ENCODE data around the gene CASQ2. TPM values are rescaled to one million over a fixed set of nuclear protein-coding genes. Genes with fewer than 3 reads are reported as not detected.

Gene CASQ2
- polyA plus RNA-seq, 1 donor from 2014 or later, result not detected

DNA sequence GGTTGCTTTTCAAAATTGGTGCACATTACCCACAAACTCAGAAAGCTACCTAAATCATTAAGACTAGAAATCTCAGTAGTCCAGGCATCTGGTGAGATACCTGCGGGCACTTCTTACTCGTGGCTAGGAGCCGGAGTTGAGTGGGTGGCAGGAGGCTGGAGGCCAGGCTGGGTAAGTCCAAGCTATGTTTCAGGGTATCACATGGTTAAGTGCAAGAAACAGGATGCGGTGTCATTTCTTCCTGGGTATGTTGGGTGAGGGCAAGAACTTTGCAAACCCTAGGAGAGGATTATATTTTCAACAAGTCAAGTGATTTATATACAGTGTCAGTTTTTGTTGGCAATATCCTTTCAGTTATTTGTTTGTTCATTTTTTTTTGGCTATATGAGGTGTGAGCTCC, 85.7 kb downstream of the CASQ2 start:
- Histone ChIP-seq H3K27ac (ENCODE audit: low read length) (no peak overlapping the region), H3K36me3 (ENCODE audit: insufficient read depth, low read length) (no peaks in the 10 kb centered on the region), H3K4me3 (ENCODE audit: low read length) (no peak overlapping the region), H3K4me2 (ENCODE audit: low read length) (no peak overlapping the region), H3K79me2 (replicated peaks; ENCODE audit: insufficient read depth, low read length) (no peaks in the 10 kb centered on the region), H4K20me1 (ENCODE audit: insufficient read depth) (no peaks in the 10 kb centered on the region), H3K9me2 (ENCODE audit: insufficient read depth, low read length) (no peaks in the 10 kb centered on the region), H3K9me3 (ENCODE audit: low read length) (no peaks in the 10 kb centered on the region), H3F3A (ENCODE audit: insufficient read depth, low read length, poor library complexity, severe bottlenecking) (no peaks in the 10 kb centered on the region), H3K27me3 (ENCODE audit: insufficient read depth, low read depth, low read length) (no peaks in the 10 kb centered on the region), H2AFZ (ENCODE audit: low read depth, low read length) (no peak overlapping the region), H3K9ac (ENCODE audit: low read length) (no peak overlapping the region)
- TF ChIP-seq POLR2AphosphoS5 (IDR thresholded peaks at IDR 0.05) (no peak), EZH2 (IDR thresholded peaks at IDR 0.05; ENCODE audit: borderline replicate concordance, insufficient read depth, low read length, poor library complexity, severe bottlenecking) (no peak), MXI1 (conservative IDR thresholded peaks at IDR 0.05; ENCODE audit: poor library complexity, severe bottlenecking) (no peak), RAD21 (conservative IDR thresholded peaks at IDR 0.05) (no peak), TAF1 (IDR thresholded peaks at IDR 0.05; ENCODE audit: low read depth) (no peak), REST (IDR thresholded peaks at IDR 0.05; ENCODE audit: borderline replicate concordance) (no peak), SMC3 (conservative IDR thresholded peaks at IDR 0.05; ENCODE audit: poor library complexity) (no peak), EP300 (conservative IDR thresholded peaks at IDR 0.05; ENCODE audit: poor library complexity, severe bottlenecking) (no peak)
- TF ChIP-seq, protein P1, sequence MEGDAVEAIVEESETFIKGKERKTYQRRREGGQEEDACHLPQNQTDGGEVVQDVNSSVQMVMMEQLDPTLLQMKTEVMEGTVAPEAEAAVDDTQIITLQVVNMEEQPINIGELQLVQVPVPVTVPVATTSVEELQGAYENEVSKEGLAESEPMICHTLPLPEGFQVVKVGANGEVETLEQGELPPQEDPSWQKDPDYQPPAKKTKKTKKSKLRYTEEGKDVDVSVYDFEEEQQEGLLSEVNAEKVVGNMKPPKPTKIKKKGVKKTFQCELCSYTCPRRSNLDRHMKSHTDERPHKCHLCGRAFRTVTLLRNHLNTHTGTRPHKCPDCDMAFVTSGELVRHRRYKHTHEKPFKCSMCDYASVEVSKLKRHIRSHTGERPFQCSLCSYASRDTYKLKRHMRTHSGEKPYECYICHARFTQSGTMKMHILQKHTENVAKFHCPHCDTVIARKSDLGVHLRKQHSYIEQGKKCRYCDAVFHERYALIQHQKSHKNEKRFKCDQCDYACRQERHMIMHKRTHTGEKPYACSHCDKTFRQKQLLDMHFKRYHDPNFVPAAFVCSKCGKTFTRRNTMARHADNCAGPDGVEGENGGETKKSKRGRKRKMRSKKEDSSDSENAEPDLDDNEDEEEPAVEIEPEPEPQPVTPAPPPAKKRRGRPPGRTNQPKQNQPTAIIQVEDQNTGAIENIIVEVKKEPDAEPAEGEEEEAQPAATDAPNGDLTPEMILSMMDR (IDR thresholded peaks at IDR 0.05; ENCODE audit: poor library complexity, severe bottlenecking), result no peak

DNA sequence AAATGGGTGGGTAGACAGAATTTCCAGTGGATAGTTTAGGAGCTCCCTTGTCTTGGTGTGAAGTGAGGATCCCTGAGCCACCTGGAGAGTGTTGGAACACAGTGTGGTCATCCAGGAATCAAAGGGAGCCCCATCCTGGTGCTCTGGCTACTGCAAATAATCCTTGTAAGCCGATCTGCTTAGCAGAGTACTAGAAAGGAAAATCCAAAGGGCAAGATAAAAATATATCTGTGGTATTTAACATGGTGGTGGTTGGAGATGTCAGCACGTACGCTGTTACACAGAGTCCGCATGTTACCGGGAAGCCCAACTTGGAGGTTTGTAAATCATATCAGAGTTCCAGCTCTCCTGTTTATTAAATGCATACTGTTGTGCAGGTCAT, 87.8 kb downstream of the CASQ2 start:
- no peaks in the 10 kb centered on the region for H3F3A ChIP-seq (ENCODE audit: insufficient read depth, low read length, poor library complexity, severe bottlenecking)
- H3K27ac ChIP-seq (ENCODE audit: low read length), result no peak overlapping the region
- no peak overlapping the region for H2AFZ ChIP-seq (ENCODE audit: low read depth, low read length)
- no peaks in the 10 kb centered on the region for H3K9me3 ChIP-seq (ENCODE audit: low read length)
- H3K79me2 ChIP-seq (replicated peaks; ENCODE audit: insufficient read depth, low read length), result no peaks in the 10 kb centered on the region
- H3K9me2 ChIP-seq (ENCODE audit: insufficient read depth, low read length), result no peaks in the 10 kb centered on the region
- H4K20me1 ChIP-seq (ENCODE audit: insufficient read depth), result no peaks in the 10 kb centered on the region
- no peaks in the 10 kb centered on the region for H3K27me3 ChIP-seq (ENCODE audit: insufficient read depth, low read depth, low read length)
- H3K9ac ChIP-seq (ENCODE audit: low read length), result no peak overlapping the region
- H3K4me2 ChIP-seq (ENCODE audit: low read length), result no peak overlapping the region
- no peak overlapping the region for H3K4me3 ChIP-seq (ENCODE audit: low read length)
- TF ChIP-seq POLR2AphosphoS5 (IDR thresholded peaks at IDR 0.05), result no peak
- no peak for TF ChIP-seq TAF1 (IDR thresholded peaks at IDR 0.05; ENCODE audit: low read depth)
- no peak for TF ChIP-seq MXI1 (conservative IDR thresholded peaks at IDR 0.05; ENCODE audit: poor library complexity, severe bottlenecking)
- TF ChIP-seq RAD21 (conservative IDR thresholded peaks at IDR 0.05), result no peak
- no peak for TF ChIP-seq REST (IDR thresholded peaks at IDR 0.05; ENCODE audit: borderline replicate concordance)
- H3K36me3 ChIP-seq (ENCODE audit: insufficient read depth, low read length), result no peaks in the 10 kb centered on the region

All from neural cell (in vitro differentiated cells).